Memory B cell (primary cell): Measurements from ENCODE around the gene GDAP2.

Experiments
- ATAC-seq: fragments of 150-1000 bp; cut with Tn5 transposase; 2 replicates; pipeline ENCODE4 v1.10.0; 2021; ENCODE audit warnings: low read depth, mild to moderate bottlenecking, moderate library complexity
- DNase-seq, 2 donors: peaks; one replicate each; pipeline ENCODE4 v3.0.0; 2022; ENCODE audit warnings: low spot score in 2 of 2
- H3K27ac Mint-ChIP-seq: one replicate; pipeline ENCODE4 v1.8.0; 2022; ENCODE audit warnings: mild to moderate bottlenecking, moderate library complexity, mixed read lengths
- H3K27me3 Mint-ChIP-seq: one replicate; pipeline ENCODE4 v1.8.0; 2022; ENCODE audit warnings: mixed read lengths
- H3K36me3 Mint-ChIP-seq: one replicate; pipeline ENCODE4 v1.8.0; 2022; ENCODE audit warnings: mild to moderate bottlenecking, mixed read lengths
- H3K4me1 Mint-ChIP-seq: one replicate; pipeline ENCODE4 v1.8.0; 2022; ENCODE audit warnings: mixed read lengths
- H3K4me3 Mint-ChIP-seq: one replicate; pipeline ENCODE4 v1.8.0; 2022; ENCODE audit warnings: mild to moderate bottlenecking, moderate library complexity, mixed read lengths
- H3K9me3 Mint-ChIP-seq: one replicate; pipeline ENCODE4 v1.8.0; 2022; ENCODE audit warnings: mixed read lengths

Gene GDAP2

DNA sequence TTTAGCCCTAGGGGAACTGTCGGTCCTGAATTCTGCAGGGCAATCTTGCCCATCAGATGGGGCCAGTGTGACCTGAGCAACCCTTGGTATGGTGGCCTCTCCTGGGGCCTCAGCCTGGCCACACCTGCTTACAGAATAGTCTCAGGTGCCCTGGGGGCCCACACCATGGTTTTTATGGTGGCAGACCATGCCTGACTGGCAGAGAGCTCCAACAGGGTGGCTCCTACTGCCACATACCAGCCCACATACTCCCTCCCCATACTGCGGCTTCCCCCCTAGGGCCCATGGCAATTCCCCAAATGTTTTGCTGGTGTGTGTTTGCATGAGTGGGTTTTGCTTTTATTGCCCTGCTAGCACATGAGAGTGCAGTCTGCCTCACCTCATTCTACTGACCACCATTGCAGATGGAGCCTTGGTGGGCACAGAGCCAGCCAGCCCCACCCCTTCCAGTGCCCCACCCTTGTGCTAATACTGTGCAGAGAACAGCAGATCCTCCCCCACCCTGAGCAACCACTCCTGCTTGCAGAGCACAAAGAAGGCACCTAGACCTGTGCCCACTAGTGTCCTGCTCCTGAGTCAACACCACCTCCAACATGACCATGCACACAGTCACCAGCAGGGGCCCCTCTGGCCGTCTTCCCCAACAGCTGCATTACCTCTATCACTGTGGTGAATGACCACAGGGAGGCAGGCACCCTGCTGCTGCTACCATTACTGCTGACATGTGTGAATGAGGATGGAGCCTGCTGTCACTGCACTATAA lies 86.8 kb downstream of the GDAP2 start:
- Mint-ChIP-seq H3K36me3 (peaks cover 47% of the 10 kb centered on the region), H3K27ac (no peak overlapping the region), H3K4me1 (no peaks in the 10 kb centered on the region), H3K27me3 (no peaks in the 10 kb centered on the region), H3K9me3 (peaks cover 21% of the 10 kb centered on the region), H3K4me3 (no peak overlapping the region)
- DNase-seq = no peak
- ATAC-seq = no peak

- Mint-ChIP-seq H3K27me3 (no peaks in the 10 kb centered on the region), H3K27ac (no peak overlapping the region), H3K9me3 (peaks cover 21% of the 10 kb centered on the region), H3K4me3 (no peak overlapping the region), H3K36me3 (peaks cover 45% of the 10 kb centered on the region), H3K4me1 (no peaks in the 10 kb centered on the region)
- ATAC-seq (no peak), DNase-seq (no peak)
These were observed 88.2 kb downstream of the GDAP2 start for GRCh38 chr1:117841117-117841650.

DNA sequence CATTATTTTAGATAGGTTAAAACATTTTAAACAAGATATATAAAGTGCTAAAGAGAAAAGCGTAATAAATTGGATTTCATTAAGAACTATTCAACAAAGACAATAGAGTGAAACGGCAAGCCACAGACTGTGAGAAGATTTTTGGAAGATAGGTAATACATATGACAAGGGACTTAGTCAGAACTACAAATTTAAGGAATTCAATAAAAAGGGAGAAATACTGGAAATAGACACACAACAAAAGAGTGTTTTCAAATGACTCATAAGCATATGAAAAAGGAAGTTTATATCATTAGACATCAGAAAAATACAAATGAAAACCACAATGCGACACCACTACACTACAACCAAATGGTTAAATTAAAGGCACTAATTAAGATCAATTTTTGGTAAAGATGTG lies 90.5 kb downstream of the GDAP2 start:
- no peak overlapping the region for H3K4me3 Mint-ChIP-seq
- no peak for DNase-seq
- no peak overlapping the region for H3K27ac Mint-ChIP-seq
- ATAC-seq = no peak
- H3K4me1 Mint-ChIP-seq = no peaks in the 10 kb centered on the region
- H3K27me3 Mint-ChIP-seq = no peaks in the 10 kb centered on the region
- peaks cover 28% of the 10 kb centered on the region for H3K36me3 Mint-ChIP-seq
- peaks cover 11% of the 10 kb centered on the region for H3K9me3 Mint-ChIP-seq

GRCh38 chr1:117836069-117836468 lies 93.4 kb downstream of the GDAP2 start:
- no peak overlapping the region for H3K27ac Mint-ChIP-seq
- H3K4me1 Mint-ChIP-seq = no peaks in the 10 kb centered on the region
- DNase-seq = no peak

DNA sequence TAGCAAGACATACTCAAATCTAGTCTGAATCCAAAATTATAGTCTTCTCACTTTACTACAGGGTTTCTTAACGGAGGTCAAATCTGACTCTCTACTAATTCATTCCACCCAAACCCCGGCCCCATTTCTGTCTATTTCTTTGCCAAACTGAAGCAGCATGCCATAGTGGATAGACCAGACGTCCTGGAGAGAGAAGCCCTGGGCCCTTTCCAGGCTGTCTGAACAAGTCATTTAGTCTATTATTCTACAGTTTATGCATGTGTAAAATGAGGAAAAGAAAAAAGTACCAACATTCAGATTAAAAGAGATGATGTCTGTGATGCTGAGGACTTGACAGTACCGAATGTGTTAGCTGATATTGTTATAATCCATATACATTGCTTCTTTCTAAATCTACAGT lies 95.0 kb downstream of the GDAP2 start:
- Mint-ChIP-seq H3K36me3 (peaks cover 12% of the 10 kb centered on the region), H3K27ac (no peak overlapping the region), H3K4me3 (no peak overlapping the region), H3K9me3 (peaks cover 14% of the 10 kb centered on the region), H3K27me3 (peaks cover 2% of the 10 kb centered on the region), H3K4me1 (no peaks in the 10 kb centered on the region)
- no peak for ATAC-seq
- no peak for DNase-seq

More at GRCh38 chr1:117836069-117836468, 93.4 kb downstream of the GDAP2 start:
- H3K9me3 Mint-ChIP-seq = peaks cover 11% of the 10 kb centered on the region
- ATAC-seq = no peak
- peaks cover 12% of the 10 kb centered on the region for H3K36me3 Mint-ChIP-seq
- H3K4me3 Mint-ChIP-seq = no peak overlapping the region
- H3K27me3 Mint-ChIP-seq = peaks cover 2% of the 10 kb centered on the region

DNA sequence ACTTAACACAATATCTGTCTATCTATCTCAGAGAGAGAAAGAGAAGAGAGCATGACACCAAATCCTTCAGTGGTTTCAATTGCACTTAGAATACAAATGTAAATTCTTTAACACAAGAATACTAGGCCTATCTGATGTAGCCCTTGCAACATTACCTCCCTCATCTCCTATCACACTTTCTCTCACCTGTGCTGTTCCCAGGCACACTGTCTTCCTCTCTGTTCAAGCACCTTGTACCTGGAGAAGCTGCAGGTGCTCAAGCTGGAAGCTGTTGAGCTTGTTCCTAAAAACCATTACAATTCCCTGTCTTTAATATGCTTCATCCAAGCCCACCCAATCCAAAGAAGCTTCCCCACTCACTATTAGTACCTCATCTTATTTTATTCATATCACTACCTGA lies 97.0 kb downstream of the GDAP2 start:
- H3K4me1 Mint-ChIP-seq = no peaks in the 10 kb centered on the region
- peaks cover 2% of the 10 kb centered on the region for H3K27me3 Mint-ChIP-seq
- H3K4me3 Mint-ChIP-seq = no peak overlapping the region
- H3K27ac Mint-ChIP-seq = no peak overlapping the region
- peaks cover 3% of the 10 kb centered on the region for H3K36me3 Mint-ChIP-seq
- ATAC-seq (no peak), DNase-seq (no peak)
- peaks cover 7% of the 10 kb centered on the region for H3K9me3 Mint-ChIP-seq

DNA sequence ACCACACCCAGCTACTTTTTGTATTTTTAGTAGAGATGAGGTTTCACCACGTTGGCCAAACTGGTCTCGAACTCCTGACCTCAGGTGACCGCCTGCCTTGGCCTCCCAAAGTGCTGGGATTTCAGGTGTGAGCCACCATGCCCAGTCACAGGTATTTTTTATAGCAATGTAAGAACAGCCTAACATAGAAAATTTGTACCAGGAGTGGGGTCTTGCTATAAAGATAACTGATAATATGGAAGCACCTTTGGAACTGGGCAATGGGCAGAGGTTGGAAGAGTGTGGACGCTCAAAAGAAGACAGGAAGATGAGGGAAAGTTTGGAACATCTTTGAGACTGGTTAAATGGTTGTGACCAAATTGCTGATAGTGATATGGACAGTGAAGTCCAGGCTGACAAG lies 99.2 kb downstream of the GDAP2 start:
- Mint-ChIP-seq H3K27ac (no peak overlapping the region), H3K27me3 (peaks cover 2% of the 10 kb centered on the region), H3K9me3 (peaks cover 7% of the 10 kb centered on the region), H3K4me1 (no peaks in the 10 kb centered on the region), H3K4me3 (no peak overlapping the region), H3K36me3 (peaks cover 3% of the 10 kb centered on the region)
- DNase-seq (no peak), ATAC-seq (no peak)

DNA sequence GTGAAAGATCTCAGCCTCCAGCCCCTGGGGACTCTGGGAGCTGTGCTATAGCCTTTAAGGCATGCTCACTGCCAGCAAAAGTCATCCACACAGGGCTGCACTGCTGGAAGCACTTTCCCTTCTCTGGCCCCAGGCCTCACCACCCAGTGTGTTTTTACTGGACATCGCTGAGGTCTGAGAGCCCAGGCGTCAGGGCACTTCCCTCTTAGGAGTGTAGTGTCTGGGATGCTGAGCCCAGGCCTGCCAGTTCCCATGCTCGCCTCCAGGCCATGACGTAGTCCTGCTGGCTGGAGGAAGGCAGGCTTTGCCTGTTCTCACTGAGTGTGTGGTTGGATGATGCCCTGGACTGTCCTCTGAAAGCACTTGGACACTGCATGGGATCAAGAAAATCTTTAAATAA lies 101.2 kb downstream of the GDAP2 start:
- H3K27me3 Mint-ChIP-seq = peaks cover 4% of the 10 kb centered on the region
- H3K36me3 Mint-ChIP-seq = peaks cover 3% of the 10 kb centered on the region
- no peaks in the 10 kb centered on the region for H3K4me1 Mint-ChIP-seq
- no peak overlapping the region for H3K27ac Mint-ChIP-seq
- ATAC-seq = no peak
- no peak for DNase-seq
- H3K9me3 Mint-ChIP-seq = peaks cover 7% of the 10 kb centered on the region
- H3K4me3 Mint-ChIP-seq = no peak overlapping the region

DNA sequence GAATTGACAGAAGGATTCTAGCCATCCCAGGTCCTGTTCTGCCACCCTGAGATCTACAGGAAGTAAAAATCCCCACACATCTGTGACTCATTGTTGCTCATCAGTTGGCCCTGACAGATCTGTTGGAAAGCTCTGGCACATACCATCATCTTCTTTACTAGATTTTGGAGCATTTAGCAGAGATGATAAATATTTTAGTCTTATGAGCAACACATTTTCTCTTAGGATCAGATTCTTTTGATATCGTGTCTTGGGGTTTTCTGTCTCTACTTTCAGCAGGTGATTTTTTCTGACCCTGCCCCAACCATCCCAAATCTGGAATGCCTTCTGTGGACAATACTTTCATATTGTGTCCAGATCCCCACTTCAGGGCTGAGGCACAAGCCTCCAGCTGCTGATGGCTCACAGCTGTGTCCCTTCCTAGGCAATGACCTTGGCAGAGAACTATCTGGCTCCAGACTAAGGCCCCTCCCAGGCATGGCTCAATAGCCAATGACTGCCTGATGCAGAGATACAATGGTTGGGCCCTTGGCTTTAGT lies 102.8 kb downstream of the GDAP2 start:
- H3K36me3 Mint-ChIP-seq = peaks cover 3% of the 10 kb centered on the region
- H3K27ac Mint-ChIP-seq = no peak overlapping the region
- H3K9me3 Mint-ChIP-seq = peaks cover 4% of the 10 kb centered on the region

GRCh38 chr1:117826119-117826518 lies 103.3 kb downstream of the GDAP2 start:
- peaks cover 2% of the 10 kb centered on the region for H3K27me3 Mint-ChIP-seq
- H3K4me3 Mint-ChIP-seq = no peak overlapping the region
- no peak for DNase-seq
- H3K4me1 Mint-ChIP-seq = no peaks in the 10 kb centered on the region
- peaks cover 4% of the 10 kb centered on the region for H3K9me3 Mint-ChIP-seq
- H3K27ac Mint-ChIP-seq = no peak overlapping the region
- H3K36me3 Mint-ChIP-seq = peaks cover 3% of the 10 kb centered on the region
- no peak for ATAC-seq

More for the DNA sequence above, 102.8 kb downstream of the GDAP2 start:
- no peak overlapping the region for H3K4me3 Mint-ChIP-seq
- H3K4me1 Mint-ChIP-seq = no peaks in the 10 kb centered on the region
- no peak for ATAC-seq
- peaks cover 2% of the 10 kb centered on the region for H3K27me3 Mint-ChIP-seq
- DNase-seq = no peak

DNA sequence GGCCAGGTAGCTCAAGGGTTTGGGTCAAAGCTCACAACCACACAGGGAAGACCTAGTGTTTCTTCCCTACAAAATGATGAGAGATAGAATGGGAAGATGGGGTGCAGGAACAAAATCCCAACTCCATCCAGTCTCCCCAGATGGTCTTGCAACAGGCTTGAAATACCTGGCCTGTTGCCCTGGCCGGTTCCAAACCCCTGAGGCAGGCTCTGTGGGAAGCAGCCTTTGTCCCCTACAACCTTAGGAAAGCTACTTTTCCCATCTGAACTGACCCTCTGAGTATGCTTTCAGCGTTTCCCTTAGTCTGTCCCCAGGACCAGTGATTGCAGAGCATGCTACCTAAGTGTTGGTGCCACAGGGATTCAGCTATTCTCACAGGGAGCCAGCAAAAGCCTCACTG lies 104.0 kb downstream of the GDAP2 start:
- DNase-seq = no peak
- Mint-ChIP-seq H3K27ac (no peak overlapping the region), H3K27me3 (peaks cover 2% of the 10 kb centered on the region), H3K36me3 (peaks cover 2% of the 10 kb centered on the region), H3K4me1 (no peaks in the 10 kb centered on the region), H3K9me3 (peaks cover 2% of the 10 kb centered on the region), H3K4me3 (no peak overlapping the region)
- no peak for ATAC-seq

DNA sequence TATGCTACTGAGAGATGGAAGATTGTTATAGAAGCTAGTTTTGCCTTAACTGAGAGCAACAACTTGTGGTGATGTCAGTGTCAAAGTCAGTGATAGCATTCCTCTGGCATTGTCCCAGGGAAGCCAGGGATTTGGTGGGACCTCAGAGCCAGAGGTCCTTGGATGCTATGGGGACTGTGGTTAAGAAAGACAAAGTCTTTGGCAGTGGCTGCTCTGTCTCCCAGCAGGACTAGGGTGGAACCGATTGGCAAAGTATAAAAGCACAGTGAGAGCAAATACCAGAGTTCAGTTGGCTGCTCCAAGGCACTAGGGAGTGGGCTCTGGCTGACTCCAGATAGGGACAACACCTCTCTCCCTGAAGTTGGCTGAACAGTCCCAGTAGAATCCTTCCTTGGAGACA lies 104.8 kb downstream of the GDAP2 start:
- no peaks in the 10 kb centered on the region for H3K36me3 Mint-ChIP-seq
- H3K27me3 Mint-ChIP-seq = peaks cover 2% of the 10 kb centered on the region
- DNase-seq (no peak), ATAC-seq (no peak)
- no peak overlapping the region for H3K27ac Mint-ChIP-seq
- H3K4me1 Mint-ChIP-seq = no peaks in the 10 kb centered on the region
- no peaks in the 10 kb centered on the region for H3K9me3 Mint-ChIP-seq
- no peak overlapping the region for H3K4me3 Mint-ChIP-seq

- DNase-seq (no peak), ATAC-seq (no peak)
- Mint-ChIP-seq H3K36me3 (no peaks in the 10 kb centered on the region), H3K27me3 (peaks cover 2% of the 10 kb centered on the region), H3K4me1 (no peaks in the 10 kb centered on the region), H3K9me3 (no peaks in the 10 kb centered on the region), H3K27ac (no peak overlapping the region), H3K4me3 (no peak overlapping the region)
These were observed 107.5 kb downstream of the GDAP2 start for GRCh38 chr1:117821774-117822482.

DNA sequence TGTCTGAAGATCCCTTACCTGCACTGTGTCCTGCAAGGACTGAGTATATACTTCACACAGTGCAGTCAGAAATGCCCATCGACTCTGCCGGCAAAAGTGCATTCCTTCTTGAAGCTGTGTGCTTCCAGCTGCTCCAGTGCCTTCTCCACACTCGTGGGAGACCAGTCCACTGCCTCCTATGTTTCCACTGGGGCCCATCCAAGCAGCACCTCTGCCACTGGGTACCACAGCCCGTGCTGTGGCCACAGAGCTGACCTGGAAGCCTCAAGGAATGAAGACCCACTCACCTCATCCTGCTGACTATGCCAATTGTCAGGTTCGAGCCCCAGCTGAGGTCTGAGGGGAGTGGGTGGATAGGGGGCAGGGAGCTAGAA lies 108.1 kb downstream of the GDAP2 start:
- Mint-ChIP-seq H3K4me3 (no peak overlapping the region), H3K27me3 (peaks cover 2% of the 10 kb centered on the region), H3K9me3 (no peaks in the 10 kb centered on the region), H3K27ac (no peak overlapping the region), H3K4me1 (no peaks in the 10 kb centered on the region), H3K36me3 (no peaks in the 10 kb centered on the region)
- DNase-seq (no peak), ATAC-seq (no peak)
